DMS79 treated with DMSO at 0.1 percent for 48 hours (cell line): ENCODE results near the gene HBA1.
"Not testable (repeated sequence)": the region's sequence is repeated elsewhere in the genome, so short reads cannot be mapped to it uniquely, and the experiment has no call there.

Experiments used
- DNase-seq: peaks from one replicate; lab custom pipeline; 2025; lab: John Stamatoyannopoulos, UW

HBA1 gene

GRCh38 chr16:204046-204445 lies 27.6 kb downstream of the HBA1 start:
- DNase-seq = not testable (repeated sequence)

- DNase-seq = not testable (repeated sequence)
Observed at GRCh38 chr16:209359-209758, 32.9 kb downstream of the HBA1 start.

GRCh38 chr16:211631-212180 lies 35.2 kb downstream of the HBA1 start:
- DNase-seq = not testable (repeated sequence)

- DNase-seq = no peak
Observed at GRCh38 chr16:212999-213398, 36.5 kb downstream of the HBA1 start.

GRCh38 chr16:220021-220420 lies 43.5 kb downstream of the HBA1 start:
- DNase-seq = no peak
